HAP-1 (cell line): Measurements from ENCODE around the gene ZNF638.

Experiments used
- DNase-seq, 2 experiments: peaks; one replicate each; pipeline ENCODE4 v3.0.0-alpha.2; 2016 to 2020; ENCODE audit warnings: low spot score in 2 of 2
- H3K27me3 ChIP-seq: fragments of 250-450 bp; sonication (Bioruptor Pico); 2 replicates; pipeline ENCODE4 v1.5.1; 2020; ENCODE audit warnings: low read depth, mild to moderate bottlenecking, moderate library complexity
- H3K36me3 ChIP-seq: fragments of 250-450 bp; sonication (Bioruptor Pico); replicated peaks from 2 replicates; pipeline ENCODE4 v1.5.1; 2020; ENCODE audit warnings: mild to moderate bottlenecking
- H3K4me1 ChIP-seq: fragments of 250-450 bp; sonication (Bioruptor Pico); 2 replicates; pipeline ENCODE4 v1.5.1; 2020; ENCODE audit warnings: mild to moderate bottlenecking
- H3K4me3 ChIP-seq: fragments of 250-450 bp; sonication (Bioruptor Pico); 2 replicates; pipeline ENCODE4 v1.5.1; 2020; ENCODE audit warnings: mild to moderate bottlenecking, moderate library complexity
- H3K9me3 ChIP-seq: fragments of 250-450 bp; sonication (Bioruptor Pico); 2 replicates; pipeline ENCODE4 v1.5.1; 2020; ENCODE audit warnings: mild to moderate bottlenecking, moderate library complexity
- in situ Hi-C: fragments of 300-500 bp; cut with MboI; formaldehyde crosslinking; loops from 3 replicates; pipeline ENCODE4 v1.14.3; 2020; ENCODE audit warnings: low sequenced_read_pairs, inconsistent platforms, mixed read lengths

The ZNF638 gene

GRCh38 chr2:71481111-71481510 lies 149.5 kb downstream of the ZNF638 start:
- in situ Hi-C loops, result no loop called here
- Histone ChIP-seq H3K4me1 (no peaks in the 10 kb centered on the region), H3K9me3 (no peaks in the 10 kb centered on the region), H3K36me3 (no peaks in the 10 kb centered on the region), H3K27me3 (no peaks in the 10 kb centered on the region), H3K4me3 (no peak overlapping the region)
- no peak for DNase-seq

GRCh38 chr2:71482055-71482454 lies 150.5 kb downstream of the ZNF638 start:
- Histone ChIP-seq H3K27me3 (no peaks in the 10 kb centered on the region), H3K4me1 (no peaks in the 10 kb centered on the region), H3K9me3 (no peaks in the 10 kb centered on the region), H3K36me3 (no peaks in the 10 kb centered on the region), H3K4me3 (no peak overlapping the region)
- no peak for DNase-seq
- in situ Hi-C loops, result no loop called here

- H3K4me1 ChIP-seq, result no peaks in the 10 kb centered on the region
- no peaks in the 10 kb centered on the region for H3K9me3 ChIP-seq
- H3K36me3 ChIP-seq, result no peaks in the 10 kb centered on the region
- DNase-seq, result no peak
- H3K27me3 ChIP-seq, result no peaks in the 10 kb centered on the region; the same call in 1 of the 2 replicates
- in situ Hi-C loops, result no loop called here
- no peak overlapping the region for H3K4me3 ChIP-seq
Observed at GRCh38 chr2:71483246-71483645, 151.7 kb downstream of the ZNF638 start.

- H3K27me3 ChIP-seq, result peaks cover 3% of the 10 kb centered on the region; the same call in 1 of the 2 replicates
- no peaks in the 10 kb centered on the region for H3K4me1 ChIP-seq
- no peak overlapping the region for H3K4me3 ChIP-seq
- no peaks in the 10 kb centered on the region for H3K9me3 ChIP-seq
- H3K36me3 ChIP-seq, result no peaks in the 10 kb centered on the region
- no peak for DNase-seq
- in situ Hi-C loops, result no loop called here
Observed at GRCh38 chr2:71484354-71484753, 152.8 kb downstream of the ZNF638 start.
